ENCODE measurements around the gene TLX1.

The TLX1 gene

GRCh38 chr10:101099901-101100300, 31.2 kb upstream of the TLX1 start:
- H3K27me3 Mint-ChIP-seq: peaks cover 73% of the 10 kb centered on the region
- no peaks in the 10 kb centered on the region for H3K9me3 Mint-ChIP-seq
- H3K4me3 Mint-ChIP-seq: no peak overlapping the region
- H3K4me1 Mint-ChIP-seq (ENCODE audit: low read depth): peaks cover 5% of the 10 kb centered on the region
- H3K27ac Mint-ChIP-seq: no peak overlapping the region
- no peaks in the 10 kb centered on the region for H3K36me3 Mint-ChIP-seq (ENCODE audit: low read depth)
- intact Hi-C loops (cut with micrococcal nuclease): no loop called here

- H3K36me3 Mint-ChIP-seq (ENCODE audit: low read depth): no peaks in the 10 kb centered on the region
- H3K4me3 Mint-ChIP-seq: no peak overlapping the region
- no peaks in the 10 kb centered on the region for H3K9me3 Mint-ChIP-seq
- peaks cover 79% of the 10 kb centered on the region for H3K27me3 Mint-ChIP-seq
- intact Hi-C loops (cut with micrococcal nuclease): no loop called here
- H3K4me1 Mint-ChIP-seq (ENCODE audit: low read depth): peaks cover 5% of the 10 kb centered on the region
- H3K27ac Mint-ChIP-seq: no peak overlapping the region
These were observed 29.7 kb upstream of the TLX1 start for GRCh38 chr10:101101372-101101881.

- intact Hi-C loops (cut with micrococcal nuclease): no loop called here
- Mint-ChIP-seq H3K27ac (no peak overlapping the region), H3K9me3 (no peaks in the 10 kb centered on the region), H3K27me3 (peaks cover 76% of the 10 kb centered on the region), H3K4me3 (no peak overlapping the region), H3K36me3 (ENCODE audit: low read depth) (no peaks in the 10 kb centered on the region), H3K4me1 (ENCODE audit: low read depth) (peaks cover 5% of the 10 kb centered on the region)
These were observed 27.7 kb upstream of the TLX1 start for GRCh38 chr10:101103430-101103829.

- peaks cover 79% of the 10 kb centered on the region for H3K27me3 Mint-ChIP-seq
- no peaks in the 10 kb centered on the region for H3K4me1 Mint-ChIP-seq (ENCODE audit: low read depth)
- H3K27ac Mint-ChIP-seq: no peak overlapping the region
- intact Hi-C loops (cut with micrococcal nuclease): no loop called here
- no peaks in the 10 kb centered on the region for H3K36me3 Mint-ChIP-seq (ENCODE audit: low read depth)
- H3K9me3 Mint-ChIP-seq: no peaks in the 10 kb centered on the region
- H3K4me3 Mint-ChIP-seq: no peak overlapping the region
These were observed 24.7 kb upstream of the TLX1 start for GRCh38 chr10:101106351-101106750.

- intact Hi-C loops (cut with micrococcal nuclease): no loop called here
- peaks cover 80% of the 10 kb centered on the region for H3K27me3 Mint-ChIP-seq
- H3K4me3 Mint-ChIP-seq: no peak overlapping the region
- no peaks in the 10 kb centered on the region for H3K9me3 Mint-ChIP-seq
- no peaks in the 10 kb centered on the region for H3K4me1 Mint-ChIP-seq (ENCODE audit: low read depth)
- no peaks in the 10 kb centered on the region for H3K36me3 Mint-ChIP-seq (ENCODE audit: low read depth)
- H3K27ac Mint-ChIP-seq: no peak overlapping the region
These were observed 23.3 kb upstream of the TLX1 start for GRCh38 chr10:101107771-101108170.

- Mint-ChIP-seq H3K4me3 (no peak overlapping the region), H3K4me1 (ENCODE audit: low read depth) (peaks cover 18% of the 10 kb centered on the region), H3K27ac (no peak overlapping the region), H3K27me3 (peaks cover 80% of the 10 kb centered on the region), H3K36me3 (ENCODE audit: low read depth) (no peaks in the 10 kb centered on the region), H3K9me3 (no peaks in the 10 kb centered on the region)
- intact Hi-C loops (cut with micrococcal nuclease): no loop called here
These were observed 20.1 kb upstream of the TLX1 start for GRCh38 chr10:101110856-101111523.

- Mint-ChIP-seq H3K27ac (no peak overlapping the region), H3K9me3 (no peaks in the 10 kb centered on the region), H3K4me1 (ENCODE audit: low read depth) (peaks cover 18% of the 10 kb centered on the region), H3K36me3 (ENCODE audit: low read depth) (no peaks in the 10 kb centered on the region), H3K4me3 (no peak overlapping the region), H3K27me3 (peaks cover 84% of the 10 kb centered on the region)
- intact Hi-C loops (cut with micrococcal nuclease): no loop called here
These were observed 19.6 kb upstream of the TLX1 start for GRCh38 chr10:101111547-101111946.

- peaks cover 18% of the 10 kb centered on the region for H3K4me1 Mint-ChIP-seq (ENCODE audit: low read depth)
- H3K27ac Mint-ChIP-seq: peak overlapping the region; percentile 60
- H3K27me3 Mint-ChIP-seq: peaks cover 80% of the 10 kb centered on the region
- no peak overlapping the region for H3K4me3 Mint-ChIP-seq
- no peaks in the 10 kb centered on the region for H3K9me3 Mint-ChIP-seq
- no peaks in the 10 kb centered on the region for H3K36me3 Mint-ChIP-seq (ENCODE audit: low read depth)
- intact Hi-C loops (cut with micrococcal nuclease): no loop called here
These were observed 18.1 kb upstream of the TLX1 start for GRCh38 chr10:101112799-101113594.

GRCh38 chr10:101113890-101114403, 17.2 kb upstream of the TLX1 start:
- Mint-ChIP-seq H3K27ac (peak overlapping the region; percentile 60), H3K4me3 (no peak overlapping the region), H3K4me1 (ENCODE audit: low read depth) (peaks cover 25% of the 10 kb centered on the region), H3K9me3 (no peaks in the 10 kb centered on the region), H3K27me3 (peaks cover 76% of the 10 kb centered on the region), H3K36me3 (ENCODE audit: low read depth) (no peaks in the 10 kb centered on the region)
- intact Hi-C loops (cut with micrococcal nuclease): no loop called here

- H3K27me3 Mint-ChIP-seq: peaks cover 77% of the 10 kb centered on the region
- intact Hi-C loops (cut with micrococcal nuclease): no loop called here
- no peak overlapping the region for H3K27ac Mint-ChIP-seq
- no peaks in the 10 kb centered on the region for H3K9me3 Mint-ChIP-seq
- peaks cover 32% of the 10 kb centered on the region for H3K4me1 Mint-ChIP-seq (ENCODE audit: low read depth)
- H3K4me3 Mint-ChIP-seq: no peak overlapping the region
- H3K36me3 Mint-ChIP-seq (ENCODE audit: low read depth): no peaks in the 10 kb centered on the region
These were observed 16.5 kb upstream of the TLX1 start for GRCh38 chr10:101114646-101115045.

- no peaks in the 10 kb centered on the region for H3K9me3 Mint-ChIP-seq
- H3K4me1 Mint-ChIP-seq (ENCODE audit: low read depth): peaks cover 49% of the 10 kb centered on the region
- peaks cover 80% of the 10 kb centered on the region for H3K27me3 Mint-ChIP-seq
- intact Hi-C loops (cut with micrococcal nuclease): no loop called here
- H3K4me3 Mint-ChIP-seq: no peak overlapping the region
- H3K36me3 Mint-ChIP-seq (ENCODE audit: low read depth): no peaks in the 10 kb centered on the region
- no peak overlapping the region for H3K27ac Mint-ChIP-seq
These were observed 14.3 kb upstream of the TLX1 start for GRCh38 chr10:101116754-101117153.

GRCh38 chr10:101118031-101118430, 13.1 kb upstream of the TLX1 start:
- Mint-ChIP-seq H3K27ac (no peak overlapping the region), H3K27me3 (peaks cover 80% of the 10 kb centered on the region), H3K4me1 (ENCODE audit: low read depth) (peaks cover 59% of the 10 kb centered on the region), H3K9me3 (no peaks in the 10 kb centered on the region), H3K4me3 (no peak overlapping the region), H3K36me3 (ENCODE audit: low read depth) (no peaks in the 10 kb centered on the region)
- intact Hi-C loops (cut with micrococcal nuclease): no loop called here

- H3K27me3 Mint-ChIP-seq: peaks cover 86% of the 10 kb centered on the region
- H3K27ac Mint-ChIP-seq: peak overlapping the region; percentile 53
- H3K4me1 Mint-ChIP-seq (ENCODE audit: low read depth): peaks cover 51% of the 10 kb centered on the region
- peak overlapping the region; percentile 83 for H3K4me3 Mint-ChIP-seq
- H3K9me3 Mint-ChIP-seq: no peaks in the 10 kb centered on the region
- no peaks in the 10 kb centered on the region for H3K36me3 Mint-ChIP-seq (ENCODE audit: low read depth)
- intact Hi-C loops (cut with micrococcal nuclease): no loop called here
These were observed 10.6 kb upstream of the TLX1 start for GRCh38 chr10:101120520-101120883.

GRCh38 chr10:101120884-101121653, 10.0 kb upstream of the TLX1 start:
- H3K4me1 Mint-ChIP-seq (ENCODE audit: low read depth): peaks cover 51% of the 10 kb centered on the region
- H3K9me3 Mint-ChIP-seq: no peaks in the 10 kb centered on the region
- H3K36me3 Mint-ChIP-seq (ENCODE audit: low read depth): no peaks in the 10 kb centered on the region
- peak overlapping the region; percentile 53 for H3K27ac Mint-ChIP-seq
- intact Hi-C loops (cut with micrococcal nuclease): no loop called here
- H3K27me3 Mint-ChIP-seq: peaks cover 88% of the 10 kb centered on the region
- peak overlapping the region; percentile 83 for H3K4me3 Mint-ChIP-seq
